ENCODE results near the gene HLA-G. TPM values are rescaled to one million over a fixed set of nuclear protein-coding genes. Genes with fewer than 3 reads are reported as not detected.

The HLA-G gene
- total and polyA plus RNA-seq, 11 donors: 0.23 to 0.77 (median 0.44) TPM; not detected in 7

- ATAC-seq (no peak), DNase-seq (no peak)
- 80 to 93% (median 89%) methylated on average over 24 of the region's 24 CpGs for WGBS, 4 donors
- no peaks in the 10 kb centered on the region for H3K4me1 ChIP-seq
- H3K9me3 ChIP-seq: no peaks in the 10 kb centered on the region
- TF ChIP-seq POLR2A (IDR thresholded peaks at IDR 0.05) (no peak), CTCF (IDR thresholded peaks at IDR 0.05) (no peak)
- no peak overlapping the region for H3K4me3 ChIP-seq
- H3K27me3 ChIP-seq: peaks cover 0 to 7% (median under 1%) of the 10 kb centered on the region in 9 donors
- no peak overlapping the region for H3K27ac ChIP-seq
- no peaks in the 10 kb centered on the region for H3K36me3 ChIP-seq
- intact Hi-C loops (cut with DNase I): no loop called here
Observed at GRCh38 chr6:29800254-29800653, 27.4 kb upstream of the HLA-G start.

GRCh38 chr6:29806387-29806786 is 21.2 kb upstream of the HLA-G start:
- WGBS, 4 donors: 88 to 90% (median 89%) methylated on average over 3 of the region's 3 CpGs
- ATAC-seq: no peak
- H3K9me3 ChIP-seq: no peaks in the 10 kb centered on the region
- no peak overlapping the region for H3K4me3 ChIP-seq
- no peaks in the 10 kb centered on the region for H3K4me1 ChIP-seq
- H3K36me3 ChIP-seq: no peaks in the 10 kb centered on the region
- peaks cover 0 to 21% (median 7%) of the 10 kb centered on the region in 9 donors for H3K27me3 ChIP-seq
- TF ChIP-seq POLR2A (IDR thresholded peaks at IDR 0.05) (no peak), CTCF (IDR thresholded peaks at IDR 0.05) (no peak)
- intact Hi-C loops (cut with DNase I): no loop called here
- no peak overlapping the region for H3K27ac ChIP-seq
- no peak for DNase-seq

- Histone ChIP-seq H3K4me1 (no peaks in the 10 kb centered on the region), H3K36me3 (no peaks in the 10 kb centered on the region), H3K27me3 (peaks cover 0 to 21% (median 7%) of the 10 kb centered on the region in 9 donors), H3K9me3 (no peaks in the 10 kb centered on the region), H3K4me3 (no peak overlapping the region), H3K27ac (no peak overlapping the region)
- no peak for ATAC-seq
- DNase-seq: no peak
- intact Hi-C loops (cut with DNase I): no loop called here
- no peak for TF ChIP-seq CTCF (IDR thresholded peaks at IDR 0.05)
- no peak for TF ChIP-seq POLR2A (IDR thresholded peaks at IDR 0.05)
Observed at GRCh38 chr6:29809249-29809648, 18.4 kb upstream of the HLA-G start.

- TF ChIP-seq POLR2A (IDR thresholded peaks at IDR 0.05): no peak
- no peak for TF ChIP-seq CTCF (IDR thresholded peaks at IDR 0.05)
- Histone ChIP-seq H3K4me1 (no peaks in the 10 kb centered on the region), H3K36me3 (no peaks in the 10 kb centered on the region), H3K4me3 (no peak overlapping the region), H3K27ac (no peak overlapping the region), H3K9me3 (no peaks in the 10 kb centered on the region), H3K27me3 (peaks cover 0 to 20% (median 7%) of the 10 kb centered on the region in 9 donors)
- 65 to 76% (median 71%) methylated on average over 2 of the region's 2 CpGs for WGBS, 4 donors
- intact Hi-C loops (cut with DNase I): no loop called here
- DNase-seq (no peak), ATAC-seq (no peak)
Observed at GRCh38 chr6:29810371-29810770, 17.3 kb upstream of the HLA-G start.

All from heart left ventricle (tissue), 16 donors.